ENCODE data around the gene PHF21B.

DNA sequence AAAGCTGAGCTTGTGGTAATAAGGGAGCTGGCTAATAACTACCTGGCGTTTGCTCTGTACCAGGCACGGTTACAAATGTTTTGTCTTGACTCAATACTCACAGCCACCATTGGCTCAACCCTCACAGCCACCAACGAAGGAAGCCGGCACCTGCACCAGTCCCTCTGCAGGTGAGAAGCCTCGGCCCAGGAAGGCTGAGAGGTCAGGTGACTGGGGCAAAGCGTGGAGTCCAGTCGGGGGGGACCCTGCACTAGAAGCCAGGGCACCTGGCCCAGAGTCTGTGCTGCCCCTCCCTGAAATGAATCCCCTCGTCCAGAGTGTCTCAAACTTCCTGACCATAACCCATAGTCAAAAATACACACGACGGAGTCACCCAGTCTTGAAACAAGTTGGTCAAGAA is 90.1 kb downstream of the PHF21B start:
- TF ChIP-seq TAF1 (IDR thresholded peaks at IDR 0.05; ENCODE audit: borderline replicate concordance, insufficient read depth, low read length) (no peak), SIN3A (IDR thresholded peaks at IDR 0.05; ENCODE audit: borderline replicate concordance, insufficient read depth, low read length) (no peak)

All from PFSK-1 (cell line).